ENCODE results near the gene ATPAF1. TPM values are rescaled to one million over a fixed set of nuclear protein-coding genes. Genes with fewer than 3 reads are reported as not detected.
"Not testable (repeated sequence)": the region's sequence is repeated elsewhere in the genome, so short reads cannot be mapped to it uniquely, and the experiment has no call there.

ATPAF1 gene
- total and polyA plus RNA-seq, 12 donors: 104 to 225 (median 139) TPM

GRCh38 chr1:46670134-46670533, 2.0 kb upstream of the ATPAF1 start:
- 88 to 100% (median 96%) methylated on average over 1 of the region's 1 CpG for WGBS, 4 donors
- no peak for DNase-seq
- TF ChIP-seq CTCF (IDR thresholded peaks at IDR 0.05) (no peak), POLR2A (IDR thresholded peaks at IDR 0.05) (no peak)
- Histone ChIP-seq H3K4me1 (replicated peaks in 1 of 2) (peaks cover 8 to 10% of the 10 kb centered on the region in 2 donors), H3K36me3 (replicated peaks in 1 of 2) (peaks cover 0 to 3% of the 10 kb centered on the region in 2 donors), H3K27ac (no peak overlapping the region), H3K9me3 (replicated peaks in 1 of 3) (no peaks in the 10 kb centered on the region), H3K27me3 (no peaks in the 10 kb centered on the region), H3K4me3 (no peak overlapping the region)
- intact Hi-C loops (cut with DNase I): no loop called here

GRCh38 chr1:46665983-46666382, 2.2 kb downstream of the ATPAF1 start:
- intact Hi-C loops (cut with DNase I): no loop called here
- Histone ChIP-seq H3K4me3 (no peak overlapping the region), H3K27me3 (no peaks in the 10 kb centered on the region), H3K4me1 (replicated peaks in 1 of 2) (peaks cover 8 to 10% of the 10 kb centered on the region in 2 donors), H3K36me3 (replicated peaks in 1 of 2) (peaks cover 0 to 20% of the 10 kb centered on the region in 2 donors), H3K9me3 (replicated peaks in 1 of 3) (no peaks in the 10 kb centered on the region), H3K27ac (no peak overlapping the region)
- 83 to 88% (median 85%) methylated on average over 2 of the region's 2 CpGs for WGBS, 4 donors
- DNase-seq: no peak
- TF ChIP-seq CTCF (IDR thresholded peaks at IDR 0.05): no peak
- TF ChIP-seq POLR2A (IDR thresholded peaks at IDR 0.05): no peak

- H3K4me3 ChIP-seq; intact Hi-C loops (cut with DNase I); H3K9me3 ChIP-seq (replicated peaks in 1 of 3); DNase-seq; H3K27me3 ChIP-seq; H3K27ac ChIP-seq: not testable (repeated sequence)
- peaks cover 8 to 10% of the 10 kb centered on the region in 2 donors for H3K4me1 ChIP-seq (replicated peaks in 1 of 2)
- peaks cover 0 to 32% of the 10 kb centered on the region in 2 donors for H3K36me3 ChIP-seq (replicated peaks in 1 of 2)
- WGBS, 4 donors: 86 to 98% (median 91%) methylated on average over 4 of the region's 5 CpGs
Measured at GRCh38 chr1:46662919-46663318, 5.2 kb downstream of the ATPAF1 start.

GRCh38 chr1:46660116-46660515, 8.0 kb downstream of the ATPAF1 start:
- intact Hi-C loops (cut with DNase I); H3K27me3 ChIP-seq; H3K27ac ChIP-seq; H3K9me3 ChIP-seq (replicated peaks in 1 of 3); H3K4me3 ChIP-seq; DNase-seq; H3K4me1 ChIP-seq (replicated peaks in 1 of 2): not testable (repeated sequence)
- 95 to 98% (median 96%) methylated on average over 5 of the region's 5 CpGs for WGBS, 4 donors
- H3K36me3 ChIP-seq (replicated peaks in 1 of 2): peaks cover 0 to 55% of the 10 kb centered on the region in 2 donors

- Histone ChIP-seq H3K4me3 (no peak overlapping the region), H3K9me3 (replicated peaks in 1 of 3) (no peaks in the 10 kb centered on the region), H3K27ac (no peak overlapping the region), H3K27me3 (no peaks in the 10 kb centered on the region), H3K4me1 (replicated peaks in 1 of 2) (no peaks in the 10 kb centered on the region), H3K36me3 (replicated peaks in 1 of 2) (peaks cover 0 to 52% of the 10 kb centered on the region in 2 donors)
- 74 to 83% (median 80%) methylated on average over 2 of the region's 2 CpGs for WGBS, 4 donors
- TF ChIP-seq CTCF (IDR thresholded peaks at IDR 0.05): no peak
- TF ChIP-seq POLR2A (IDR thresholded peaks at IDR 0.05): no peak
- intact Hi-C loops (cut with DNase I): no loop called here
- DNase-seq: no peak
Measured at GRCh38 chr1:46659307-46659870, 8.8 kb downstream of the ATPAF1 start.

Measured in adrenal gland (tissue), 12 donors.